Muscle of arm (tissue), 12 donors: ENCODE data around the gene MED23. TPM values are rescaled to one million over a fixed set of nuclear protein-coding genes. Genes with fewer than 3 reads are reported as not detected.
A peak's percentile ranks its signal among the peaks of the same experiment; 100 is the strongest.
"Not testable (repeated sequence)": the region's sequence is repeated elsewhere in the genome, so short reads cannot be mapped to it uniquely, and the experiment has no call there.

Experiments used
- DNase-seq: peaks from one replicate; pipeline ENCODE4 v3.0.0-alpha.2; 2013
- polyA plus RNA-seq, 12 donors: library from polyadenylated mRNA; unstranded; fragments of 120-200 nt; gene quantifications; one replicate each; pipeline ENCODE4 v1.2.1, GENCODE V29; 2013; ENCODE audit not compliant: insufficient read length in 12 of 12

The MED23 gene
- polyA plus RNA-seq, 12 donors: 12.2 to 36.4 (median 25.9) TPM; not detected in 1

DNA sequence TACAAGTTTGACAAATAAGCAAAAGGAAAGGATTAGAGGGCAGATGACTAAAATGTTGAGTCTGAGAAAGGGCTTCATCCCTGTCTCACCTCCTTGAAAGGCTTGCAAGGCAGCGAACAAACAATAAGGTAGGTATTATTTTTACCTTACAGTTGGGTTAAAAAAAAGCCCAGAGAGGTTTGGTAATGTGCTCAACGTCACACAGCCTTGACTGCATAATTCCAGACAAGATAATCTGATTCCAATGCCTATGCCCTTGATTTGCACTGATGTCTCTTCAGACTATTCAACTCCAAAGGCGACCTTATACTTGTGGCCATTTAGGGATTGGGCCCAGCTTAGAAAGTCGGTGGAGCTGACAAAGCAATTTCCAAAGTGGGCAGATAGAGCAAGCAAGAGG is 53.4 kb downstream of the MED23 start:
- no peak for DNase-seq

DNA sequence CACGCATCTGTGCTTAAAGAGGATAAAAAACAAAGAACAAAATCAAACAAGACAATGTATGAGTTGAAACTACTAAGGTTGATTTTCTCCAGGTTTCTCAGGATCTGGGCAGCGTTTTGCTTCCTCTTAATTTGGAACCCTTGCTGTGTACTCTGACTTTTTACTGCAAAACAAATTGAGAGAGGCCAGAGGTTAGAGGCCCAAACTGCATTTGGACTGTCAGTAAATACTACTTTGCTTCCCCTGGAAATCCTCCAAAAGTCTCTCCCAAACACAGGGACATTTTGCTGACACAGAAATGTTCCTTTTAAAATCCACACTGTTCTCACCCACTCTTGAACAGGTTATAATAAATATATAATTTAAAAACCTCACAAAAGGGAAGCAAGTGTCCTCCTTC is 53.9 kb downstream of the MED23 start:
- DNase-seq: no peak

DNA sequence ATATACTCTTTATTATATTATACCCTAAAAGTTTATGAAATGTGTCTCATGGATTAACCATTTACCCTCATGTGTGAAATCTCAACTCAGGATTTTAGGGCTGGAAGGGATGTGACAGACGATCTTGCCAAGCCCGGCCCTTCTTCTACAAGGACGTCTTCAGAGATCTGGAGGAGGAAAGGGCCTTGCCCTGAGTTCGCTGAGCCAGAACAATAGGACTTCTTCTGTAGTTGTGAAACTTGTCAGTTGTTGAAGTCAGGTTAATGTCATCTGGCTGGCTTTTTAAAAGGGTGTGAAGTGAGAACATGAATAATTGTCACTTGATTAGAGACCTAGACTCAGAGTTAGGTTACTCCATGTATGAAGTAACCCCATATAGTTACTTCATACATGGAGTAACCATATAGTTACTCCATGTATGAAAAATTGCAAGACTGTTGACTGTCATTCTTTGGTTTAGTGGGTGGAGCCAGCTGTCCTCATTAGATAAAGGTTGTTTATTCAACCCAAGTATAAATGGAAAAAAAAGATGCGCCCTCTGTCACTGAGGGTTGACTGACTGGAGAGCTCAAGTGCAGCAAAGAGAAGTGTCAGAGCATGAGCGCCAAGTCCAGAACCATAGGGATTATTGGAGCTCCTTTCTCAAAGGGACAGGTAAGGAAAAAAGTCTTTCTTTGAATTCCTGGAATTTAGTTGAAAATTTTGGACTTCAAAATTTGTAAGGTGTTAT is 55.2 kb downstream of the MED23 start, which contains the start of gene ARG1:
Gene ARG1 (plus strand): TSS at position 541 of the 730 bp plus-strand sequence. CDS start 57 bp downstream, at position 598.
- DNase-seq: no peak

DNA sequence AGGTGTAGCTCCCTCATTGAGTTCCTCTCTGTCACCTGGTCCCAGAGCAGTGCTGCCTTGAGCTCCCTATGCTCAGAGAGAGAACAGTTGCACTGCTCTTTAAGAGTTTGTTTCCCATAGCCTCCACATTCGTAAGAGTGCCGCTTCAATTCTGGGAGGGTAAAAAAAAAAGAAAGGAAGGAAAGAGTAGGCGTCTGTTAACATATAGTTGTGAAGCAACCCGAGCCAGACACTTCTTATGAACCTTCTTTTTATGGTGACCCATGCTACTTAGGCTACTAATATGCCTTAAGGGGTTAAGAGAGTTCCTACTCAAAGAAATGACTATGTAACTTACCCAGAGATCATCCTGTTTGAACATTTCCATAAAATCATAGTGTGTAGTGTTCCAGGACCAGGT is 59.3 kb downstream of the MED23 start:
- DNase-seq: no peak

DNA sequence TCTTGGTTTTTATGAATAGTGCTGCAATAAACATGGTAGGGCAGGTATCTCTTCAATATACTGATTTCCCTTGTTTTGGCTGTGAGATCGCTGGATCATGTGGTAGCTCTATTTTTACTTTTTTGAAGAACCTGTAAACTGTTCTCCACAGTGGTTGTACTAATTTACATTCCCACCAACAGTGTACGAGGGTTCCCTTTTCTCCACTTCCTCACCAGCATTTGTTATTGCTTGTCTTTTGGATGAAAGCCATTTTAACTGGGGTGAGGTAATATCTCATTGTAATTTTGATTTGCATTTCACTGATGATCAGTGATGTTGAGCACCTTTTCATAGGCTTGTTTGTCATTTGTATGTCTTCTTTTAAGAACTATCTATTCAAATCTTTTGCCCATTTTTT is 63.0 kb downstream of the MED23 start:
- DNase-seq: no peak

DNA sequence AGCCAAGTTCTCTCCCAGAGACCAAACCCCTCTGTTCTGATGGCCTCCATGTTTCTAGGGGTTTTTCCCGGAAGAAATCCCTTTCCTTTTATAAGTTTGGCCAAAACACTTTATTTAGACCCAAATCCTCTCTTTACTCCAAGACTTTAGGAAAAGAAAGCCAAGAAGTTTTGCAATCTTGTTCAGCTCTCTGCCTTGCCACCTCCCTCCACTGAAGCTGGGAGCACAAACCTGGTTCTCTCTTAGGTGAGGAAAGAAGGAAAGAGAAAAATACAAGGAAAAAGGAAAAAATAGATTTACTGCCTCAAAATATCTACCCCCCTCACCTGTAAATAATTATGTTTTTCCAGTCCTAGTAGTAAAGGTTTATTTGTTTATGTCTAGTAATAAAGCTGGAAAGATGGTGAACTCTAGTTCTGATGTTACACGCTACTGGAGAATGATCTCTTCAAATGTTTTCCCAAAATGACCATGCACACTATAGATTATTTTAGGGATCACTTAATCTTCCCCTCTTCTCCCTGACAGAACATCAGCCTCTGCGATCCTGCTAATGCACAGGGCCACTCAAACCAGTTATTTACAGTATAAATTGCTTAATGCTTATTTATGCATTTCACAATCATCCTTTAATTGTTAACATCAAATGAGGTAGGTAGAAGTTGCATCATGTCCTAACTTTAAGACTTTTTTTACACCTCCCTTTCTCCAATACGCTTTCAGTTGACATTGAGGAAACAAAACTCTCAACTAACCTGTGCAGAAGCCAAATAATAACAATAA is 65.9 kb downstream of the MED23 start:
- no peak for DNase-seq

DNA sequence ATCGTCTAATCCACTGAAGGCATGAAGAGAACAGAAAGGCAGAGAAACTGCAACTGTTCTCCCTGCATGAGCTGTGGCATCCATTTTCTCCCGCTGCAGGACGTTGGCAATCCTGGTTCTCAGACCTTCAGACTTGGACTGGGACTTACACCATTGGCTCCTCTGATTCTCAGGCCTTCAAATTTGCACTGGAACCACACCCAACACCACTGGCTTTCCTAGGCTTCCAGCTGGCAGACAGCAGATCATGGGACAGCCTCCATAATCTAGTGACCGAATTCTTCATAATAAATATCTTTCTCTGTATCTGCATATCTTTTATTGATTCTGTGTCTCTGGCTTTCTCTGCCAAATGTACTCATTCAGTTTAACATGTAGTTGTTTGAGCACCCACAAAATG is 69.1 kb downstream of the MED23 start:
- no peak for DNase-seq

DNA sequence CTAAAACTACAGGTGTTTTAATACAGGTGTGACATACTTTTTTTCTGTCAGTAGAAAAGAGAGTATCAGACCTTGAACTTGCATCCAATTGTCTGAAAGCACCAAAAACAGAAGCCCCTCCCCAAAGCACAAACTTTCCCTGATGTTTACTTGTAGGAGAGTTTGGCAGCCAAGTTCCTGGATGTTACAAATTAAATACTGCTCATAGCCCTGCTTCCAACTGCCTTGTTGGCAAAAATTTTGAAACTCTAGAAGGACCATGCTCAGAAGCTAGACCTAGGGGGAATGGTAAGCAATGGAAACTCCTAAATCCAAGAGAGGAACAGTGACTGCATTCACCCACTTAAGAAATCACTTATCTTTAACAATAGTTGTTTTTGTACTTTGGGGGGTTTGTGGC is 72.0 kb downstream of the MED23 start:
- DNase-seq: peak; percentile 38

DNA sequence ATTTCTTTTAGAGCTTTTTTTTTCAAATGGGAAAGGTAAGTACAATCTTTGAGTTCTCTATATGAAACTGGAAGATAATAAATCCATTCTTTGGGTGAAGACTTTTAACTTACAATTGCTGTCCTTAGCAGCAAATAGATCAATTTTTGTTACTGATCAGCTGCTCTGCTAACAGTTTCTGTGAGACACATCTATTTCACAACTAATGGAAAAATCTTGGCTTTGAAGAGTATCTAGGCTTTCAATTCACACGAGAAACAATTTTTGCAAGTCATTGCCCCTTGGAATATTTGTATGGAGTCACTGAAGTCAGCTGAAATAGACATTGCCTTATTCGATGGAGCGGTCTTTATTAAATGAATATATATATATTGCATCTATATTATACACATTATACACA is 75.5 kb downstream of the MED23 start:
- no peak for DNase-seq

DNA sequence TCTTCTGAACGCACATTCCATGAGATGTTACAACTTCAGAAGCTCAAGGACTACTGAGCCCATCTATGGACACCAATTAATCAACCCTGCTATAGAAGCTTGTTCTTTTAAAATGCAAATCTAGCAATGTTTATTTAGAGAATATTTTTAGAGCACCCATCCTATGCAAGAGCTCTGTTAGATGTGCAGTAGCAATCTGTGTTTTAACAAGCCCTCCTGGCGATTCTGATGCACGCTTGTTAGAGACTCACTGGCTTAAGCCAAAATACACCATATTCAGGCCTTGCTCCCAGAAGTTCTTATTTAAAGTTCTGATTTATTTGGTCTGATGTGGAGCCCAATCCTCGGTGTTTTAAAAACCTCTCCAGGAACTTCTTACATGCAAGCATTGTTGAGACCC is 76.1 kb downstream of the MED23 start:
- DNase-seq: no peak

DNA sequence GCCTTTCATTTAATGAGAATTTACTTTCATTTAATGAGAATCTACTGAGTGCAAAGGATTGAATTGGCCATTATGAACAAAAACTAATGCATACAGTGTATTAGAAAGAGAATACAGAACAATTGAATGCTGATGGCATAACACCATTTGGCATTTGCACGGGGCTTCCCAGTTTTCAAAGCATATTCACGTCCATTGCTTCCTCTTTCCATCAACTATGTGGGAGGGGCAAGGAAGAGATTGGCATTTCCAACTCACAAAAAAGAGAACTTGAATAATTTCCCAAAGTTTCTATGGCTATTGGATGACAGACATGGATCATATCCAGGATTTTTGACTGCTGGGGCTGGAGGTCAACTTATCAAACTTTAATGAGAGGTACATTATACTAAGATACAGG is 78.2 kb downstream of the MED23 start:
- DNase-seq: no peak

DNA sequence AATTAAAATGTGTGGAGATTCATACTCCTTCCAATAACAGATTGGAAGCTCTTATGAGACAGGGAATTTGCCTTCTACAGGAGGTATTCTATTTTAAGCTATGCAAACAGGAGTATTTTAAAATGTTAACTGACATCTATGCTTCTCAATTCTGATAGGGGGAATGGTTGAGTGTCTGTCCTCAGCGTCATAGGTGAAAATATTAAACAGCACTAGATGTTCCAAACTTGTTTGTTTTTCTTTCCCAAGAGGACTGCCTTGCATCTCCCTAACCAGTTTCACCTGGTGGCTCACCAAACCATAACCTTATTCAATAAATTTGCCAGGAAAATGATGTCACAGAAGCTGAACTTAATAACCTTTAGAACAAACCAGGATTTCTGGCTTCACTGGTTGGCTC is 79.6 kb downstream of the MED23 start:
- DNase-seq: no peak

DNA sequence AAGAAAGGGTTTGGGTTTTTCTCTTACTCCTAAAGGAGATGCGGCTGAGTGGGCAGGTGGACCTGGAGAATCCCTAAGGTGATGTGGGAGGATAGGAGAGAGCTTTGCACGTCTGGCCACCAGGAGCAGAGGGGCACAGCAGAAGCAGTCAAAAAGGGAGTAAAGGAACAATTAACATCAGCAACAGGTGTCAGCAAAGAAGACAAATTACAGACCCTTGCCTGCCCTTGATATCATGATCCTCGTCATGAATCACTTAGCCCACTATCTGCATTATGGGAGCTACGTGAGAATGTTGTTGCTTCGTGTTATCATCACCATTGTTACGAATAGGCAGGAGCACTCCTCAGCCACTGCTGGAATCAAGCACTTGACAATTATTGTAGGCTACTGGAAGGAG is 80.6 kb downstream of the MED23 start:
- no peak for DNase-seq

DNA sequence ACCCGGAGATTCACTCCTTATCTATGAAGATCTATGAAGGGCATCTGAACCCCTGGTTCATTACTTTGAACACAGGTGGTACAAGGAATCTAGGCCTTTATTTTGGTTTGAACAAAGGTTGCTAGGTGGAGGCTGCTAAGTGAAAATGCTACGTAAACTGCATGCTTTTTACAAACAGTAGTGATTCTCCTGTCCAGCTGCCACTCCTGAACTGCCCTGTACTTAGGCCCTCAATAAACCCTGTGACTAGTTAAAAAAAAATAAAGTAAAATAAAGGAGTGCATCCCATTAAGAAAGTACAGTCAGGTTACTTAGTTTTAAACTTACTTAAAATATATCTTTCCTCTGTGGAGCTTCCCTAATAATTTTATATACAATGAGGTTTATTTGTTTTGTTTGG is 82.7 kb downstream of the MED23 start:
- DNase-seq: no peak

DNA sequence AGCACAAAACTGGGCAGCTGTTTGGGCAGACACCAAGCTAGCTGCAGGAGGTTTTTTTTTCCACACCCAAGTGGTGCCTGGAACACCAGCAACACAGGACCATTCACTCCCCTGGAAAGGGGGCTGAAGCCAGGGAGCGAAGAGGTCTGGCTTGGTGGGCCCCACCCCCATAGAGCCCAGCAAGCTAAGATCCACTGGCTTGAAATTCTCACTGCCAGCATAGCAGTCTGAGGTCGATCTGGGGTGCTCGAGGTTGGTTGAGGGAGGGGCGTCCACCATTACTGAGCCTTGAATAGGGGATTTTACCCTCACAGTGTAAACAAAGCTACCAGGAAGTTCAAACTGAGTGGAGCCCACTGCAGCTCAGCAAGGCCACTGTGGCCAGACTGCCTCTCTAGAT is 89.4 kb downstream of the MED23 start:
- DNase-seq: not testable (repeated sequence)

DNA sequence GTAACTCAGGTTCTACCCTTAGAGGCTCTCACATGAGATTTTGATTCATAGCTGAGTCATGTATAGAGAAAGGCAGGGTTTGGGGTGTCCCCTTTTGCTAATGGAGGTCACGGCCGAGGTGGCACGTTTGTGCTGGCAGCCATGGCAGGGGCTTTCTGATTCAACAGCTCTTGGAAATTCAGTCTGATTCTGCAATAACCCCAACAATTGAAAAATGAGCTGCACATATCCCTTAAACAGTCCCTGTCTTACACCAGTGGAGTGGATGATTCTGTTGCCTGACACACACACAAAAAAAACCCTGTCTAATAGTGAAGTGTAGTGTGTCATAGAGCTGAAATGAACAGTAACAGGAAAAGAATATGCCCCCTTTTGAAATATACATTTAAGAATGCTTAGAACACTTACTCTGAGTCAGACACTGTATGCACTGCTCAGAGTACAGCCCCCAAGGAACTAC is 95.4 kb downstream of the MED23 start:
- DNase-seq: no peak

DNA sequence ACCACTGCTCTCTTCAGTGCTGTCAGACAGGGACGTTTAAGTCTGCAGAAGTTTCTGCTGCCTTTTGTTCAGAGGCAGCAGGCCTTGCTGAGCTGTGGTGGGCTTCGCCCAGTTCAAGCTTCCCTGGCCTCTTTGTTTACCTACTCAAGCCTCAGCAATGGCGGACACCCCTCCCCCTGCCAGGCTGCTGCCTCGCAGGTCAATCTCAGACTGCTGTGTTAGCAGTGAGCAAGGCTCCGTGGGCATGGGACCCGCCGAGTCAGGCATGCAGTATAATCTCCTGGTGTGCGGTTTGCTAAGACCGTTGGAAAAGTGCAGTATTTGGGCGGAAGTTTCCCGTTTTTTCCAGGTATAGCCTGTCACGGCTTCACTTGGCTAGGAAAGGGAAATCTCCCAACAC is 96.4 kb downstream of the MED23 start:
- DNase-seq: not testable (repeated sequence)

DNA sequence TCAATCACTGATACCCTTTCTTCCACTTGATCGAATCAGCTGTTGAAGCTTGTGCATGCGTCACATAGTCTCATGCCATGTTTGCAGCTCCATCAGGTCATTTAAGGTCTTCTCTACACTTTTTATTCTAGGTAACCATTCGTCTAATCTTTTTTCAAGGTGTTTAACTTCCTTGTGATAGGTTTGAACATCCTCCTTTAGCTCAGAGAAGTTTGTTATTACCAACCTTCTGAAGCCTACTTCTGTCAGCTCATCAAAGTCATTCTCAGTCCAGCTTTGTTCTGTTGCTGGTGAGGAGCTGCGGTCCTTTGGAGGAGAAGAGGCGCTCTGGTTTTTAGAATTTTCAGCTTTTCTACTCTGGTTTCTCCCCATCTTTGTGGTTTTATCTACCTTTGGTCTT is 97.1 kb downstream of the MED23 start:
- DNase-seq: not testable (repeated sequence)

DNA sequence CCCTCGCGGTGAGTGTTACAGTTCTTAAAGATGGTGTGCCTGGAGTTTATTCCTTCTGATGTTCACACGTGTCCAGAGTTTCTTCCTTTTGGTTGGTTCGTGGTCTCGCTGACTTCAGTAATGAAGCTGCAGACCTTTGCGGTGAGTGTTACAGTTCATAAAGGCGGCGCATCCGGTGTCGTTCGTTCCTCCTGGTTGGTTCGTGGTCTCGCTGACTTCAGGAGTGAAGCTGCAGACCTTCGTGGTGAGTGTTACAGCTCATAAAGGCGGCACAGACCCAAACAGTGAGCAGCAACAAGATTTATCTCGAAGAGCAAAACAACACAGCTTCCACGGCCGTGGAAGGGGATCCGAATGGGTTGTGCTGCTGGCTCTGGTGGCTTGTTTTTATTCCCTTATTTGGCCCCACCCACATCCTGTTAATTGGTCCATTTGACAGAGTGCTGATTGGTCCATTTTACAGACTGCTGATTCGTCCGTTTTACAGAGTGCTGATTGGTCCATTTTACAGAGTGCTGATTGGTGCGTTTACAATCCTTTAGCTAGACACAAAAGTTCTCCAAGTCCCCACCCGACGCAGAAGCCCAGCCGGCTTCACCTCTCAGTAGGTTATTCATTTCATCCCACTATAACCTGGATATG is 103.2 kb downstream of the MED23 start:
- no peak for DNase-seq

DNA sequence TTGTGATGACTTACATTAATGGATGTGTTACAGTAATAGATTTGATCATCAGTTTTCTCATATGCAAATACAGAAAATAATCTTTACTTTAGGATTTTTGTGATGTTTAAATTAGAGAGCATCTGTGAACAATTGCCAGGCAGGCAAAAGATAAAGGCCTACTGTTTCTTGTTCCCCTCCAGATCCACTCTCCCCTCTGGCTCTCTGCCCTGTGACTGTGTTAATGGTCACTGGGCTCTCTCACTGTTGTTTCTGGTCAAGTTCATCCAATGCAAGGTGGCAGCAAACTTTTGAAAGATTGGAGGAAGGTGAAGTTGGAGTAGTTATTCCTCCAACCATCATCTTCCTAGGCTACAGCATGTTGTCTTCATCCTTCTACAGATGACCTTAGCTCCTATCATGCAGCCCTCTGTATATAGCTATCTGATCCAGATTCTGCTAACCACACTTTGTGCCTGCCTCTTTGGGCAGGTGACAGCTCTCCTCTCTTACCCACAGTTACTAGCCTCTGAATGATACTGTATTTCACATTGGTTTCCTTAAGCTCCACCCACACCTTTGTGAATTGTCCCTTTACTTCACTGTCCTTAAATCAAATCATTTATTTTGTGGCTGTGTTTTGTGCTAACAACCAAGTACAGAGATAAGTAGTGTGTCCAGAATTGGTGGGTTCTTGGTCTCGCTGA is 103.9 kb downstream of the MED23 start:
- DNase-seq: no peak
